ENCODE data around the gene SCP2.

The SCP2 gene

GRCh38 chr1:52928015-52928404, 934 bp downstream of the SCP2 start:
- Histone ChIP-seq H3K4me2 (ENCODE audit: low read length, poor library complexity, severe bottlenecking) (peak overlapping the region; percentile 96), H4K8ac (ENCODE audit: low read length) (peak overlapping the region; percentile 33), H3K23ac (ENCODE audit: low read length in 2 of 2) (no peak overlapping the region), H3K27me3 (ENCODE audit: control insufficient read depth in 1 of 2, insufficient read depth in 1 of 2, low read length in 2 of 2) (no peaks in the 10 kb centered on the region), H2BK5ac (ENCODE audit: low read depth, low read length, poor library complexity, severe bottlenecking) (no peak overlapping the region), H3K4me1 (ENCODE audit: control insufficient read depth, insufficient read depth, low read depth, low read length) (peaks cover 8% of the 10 kb centered on the region), H3K79me1 (replicated peaks; ENCODE audit: low read length, poor library complexity, severe bottlenecking) (peaks cover 13% of the 10 kb centered on the region), H2BK12ac (ENCODE audit: low read length in 2 of 2) (no peak overlapping the region), H3K18ac (ENCODE audit: low read depth in 1 of 2, low read length in 2 of 2) (peak overlapping the region in 1 of 2 experiments; percentile 99), H3K14ac (ENCODE audit: low read length in 2 of 2) (peak overlapping the region in 1 of 2 experiments; percentile 19), H2AFZ (ENCODE audit: low read depth, low read length) (no peak overlapping the region), H3K27ac (ENCODE audit: low read length, poor library complexity, severe bottlenecking) (no peak overlapping the region), H4K91ac (ENCODE audit: low read length) (no peak overlapping the region), H3K9ac (ENCODE audit: low read length) (peak overlapping the region; percentile 92), H3K4ac (ENCODE audit: low read depth in 1 of 2, low read length in 2 of 2) (no peak overlapping the region), H3K4me3 (ENCODE audit: insufficient read depth in 1 of 2, low read depth in 1 of 2, low read length in 2 of 2) (peak overlapping the region; percentile 80 to 96), H3K9me3 (ENCODE audit: control insufficient read depth, low read length) (no peaks in the 10 kb centered on the region), H2BK15ac (ENCODE audit: low read depth, poor library complexity, severe bottlenecking) (no peak overlapping the region), H2BK120ac (ENCODE audit: low read depth, low read length) (no peak overlapping the region), H3K36me3 (ENCODE audit: control insufficient read depth in 1 of 2, insufficient read depth in 2 of 2, low read depth in 1 of 2, low read length in 2 of 2) (peaks cover 0 to 3% of the 10 kb centered on the region in 2 experiments), H2AK5ac (ENCODE audit: low read length, severe bottlenecking) (no peak overlapping the region)
- DNase-seq = peak; percentile 61
- WGBS = 23% methylated on average over 15 of the region's 15 CpGs

DNA sequence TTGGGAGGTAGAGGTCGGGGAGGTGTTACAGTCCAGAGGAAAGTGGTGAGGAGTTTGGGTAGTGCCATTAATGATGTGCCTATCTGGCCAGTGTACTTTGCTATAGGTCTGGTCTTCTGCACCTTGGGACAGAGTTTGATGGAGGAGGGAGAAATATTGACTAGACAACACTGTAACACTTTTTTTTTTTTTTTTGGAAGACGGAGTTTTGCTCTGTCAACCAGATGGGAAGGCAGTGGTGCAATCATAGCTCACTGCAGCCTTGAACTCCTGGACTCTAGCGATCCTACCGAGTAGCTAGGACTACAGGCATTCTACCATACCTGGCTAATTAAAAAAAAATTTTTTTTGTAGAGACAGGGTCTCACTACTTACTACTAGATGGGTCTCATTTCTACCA, 1.9 kb downstream of the SCP2 start:
- H4K8ac ChIP-seq (ENCODE audit: low read length) = no peak overlapping the region
- H3K4ac ChIP-seq (ENCODE audit: low read depth in 1 of 2, low read length in 2 of 2) = peak overlapping the region in 1 of 2 experiments; percentile 55
- no peak overlapping the region for H2AK5ac ChIP-seq (ENCODE audit: low read length, severe bottlenecking)
- H2AFZ ChIP-seq (ENCODE audit: low read depth, low read length) = no peak overlapping the region
- H2BK15ac ChIP-seq (ENCODE audit: low read depth, poor library complexity, severe bottlenecking) = no peak overlapping the region
- peaks cover 13% of the 10 kb centered on the region for H3K79me1 ChIP-seq (replicated peaks; ENCODE audit: low read length, poor library complexity, severe bottlenecking)
- DNase-seq = no peak
- no peak overlapping the region for H3K27ac ChIP-seq (ENCODE audit: low read length, poor library complexity, severe bottlenecking)
- no peak overlapping the region for H3K4me2 ChIP-seq (ENCODE audit: low read length, poor library complexity, severe bottlenecking)
- H4K91ac ChIP-seq (ENCODE audit: low read length) = no peak overlapping the region
- no peak overlapping the region for H3K4me3 ChIP-seq (ENCODE audit: insufficient read depth in 1 of 2, low read depth in 1 of 2, low read length in 2 of 2)
- no peak overlapping the region for H2BK12ac ChIP-seq (ENCODE audit: low read length in 2 of 2)
- H3K14ac ChIP-seq (ENCODE audit: low read length in 2 of 2) = no peak overlapping the region
- H3K9me3 ChIP-seq (ENCODE audit: control insufficient read depth, low read length) = no peaks in the 10 kb centered on the region
- H3K18ac ChIP-seq (ENCODE audit: low read depth in 1 of 2, low read length in 2 of 2) = no peak overlapping the region
- no peak overlapping the region for H2BK120ac ChIP-seq (ENCODE audit: low read depth, low read length)
- 100% methylated on average over 1 of the region's 4 CpGs for WGBS
- H3K4me1 ChIP-seq (ENCODE audit: control insufficient read depth, insufficient read depth, low read depth, low read length) = peaks cover 8% of the 10 kb centered on the region
- H3K23ac ChIP-seq (ENCODE audit: low read length in 2 of 2) = no peak overlapping the region
- no peaks in the 10 kb centered on the region for H3K27me3 ChIP-seq (ENCODE audit: control insufficient read depth in 1 of 2, insufficient read depth in 1 of 2, low read length in 2 of 2)
- peaks cover 0 to 3% of the 10 kb centered on the region in 2 experiments for H3K36me3 ChIP-seq (ENCODE audit: control insufficient read depth in 1 of 2, insufficient read depth in 2 of 2, low read depth in 1 of 2, low read length in 2 of 2)
- no peak overlapping the region for H2BK5ac ChIP-seq (ENCODE audit: low read depth, low read length, poor library complexity, severe bottlenecking)
- H3K9ac ChIP-seq (ENCODE audit: low read length) = no peak overlapping the region

- H3K36me3 ChIP-seq (ENCODE audit: control insufficient read depth in 1 of 2, insufficient read depth in 2 of 2, low read depth in 1 of 2, low read length in 2 of 2) = peaks cover 0 to 5% of the 10 kb centered on the region in 2 experiments
- no peak overlapping the region for H2AFZ ChIP-seq (ENCODE audit: low read depth, low read length)
- no peak overlapping the region for H3K18ac ChIP-seq (ENCODE audit: low read depth in 1 of 2, low read length in 2 of 2)
- no peak overlapping the region for H3K14ac ChIP-seq (ENCODE audit: low read length in 2 of 2)
- WGBS = 98% methylated on average over 3 of the region's 3 CpGs
- no peaks in the 10 kb centered on the region for H3K9me3 ChIP-seq (ENCODE audit: control insufficient read depth, low read length)
- H2AK5ac ChIP-seq (ENCODE audit: low read length, severe bottlenecking) = no peak overlapping the region
- H2BK5ac ChIP-seq (ENCODE audit: low read depth, low read length, poor library complexity, severe bottlenecking) = no peak overlapping the region
- no peak overlapping the region for H2BK15ac ChIP-seq (ENCODE audit: low read depth, poor library complexity, severe bottlenecking)
- no peak overlapping the region for H2BK12ac ChIP-seq (ENCODE audit: low read length in 2 of 2)
- H3K4me2 ChIP-seq (ENCODE audit: low read length, poor library complexity, severe bottlenecking) = no peak overlapping the region
- no peak overlapping the region for H3K23ac ChIP-seq (ENCODE audit: low read length in 2 of 2)
- no peak overlapping the region for H2BK120ac ChIP-seq (ENCODE audit: low read depth, low read length)
- no peak overlapping the region for H3K27ac ChIP-seq (ENCODE audit: low read length, poor library complexity, severe bottlenecking)
- no peak overlapping the region for H3K9ac ChIP-seq (ENCODE audit: low read length)
- peaks cover 1% of the 10 kb centered on the region for H3K4me1 ChIP-seq (ENCODE audit: control insufficient read depth, insufficient read depth, low read depth, low read length)
- H3K27me3 ChIP-seq (ENCODE audit: control insufficient read depth in 1 of 2, insufficient read depth in 1 of 2, low read length in 2 of 2) = no peaks in the 10 kb centered on the region
- no peak overlapping the region for H4K91ac ChIP-seq (ENCODE audit: low read length)
- H3K79me1 ChIP-seq (replicated peaks; ENCODE audit: low read length, poor library complexity, severe bottlenecking) = peaks cover 5% of the 10 kb centered on the region
- H3K4me3 ChIP-seq (ENCODE audit: insufficient read depth in 1 of 2, low read depth in 1 of 2, low read length in 2 of 2) = no peak overlapping the region
- no peak for DNase-seq
- H4K8ac ChIP-seq (ENCODE audit: low read length) = no peak overlapping the region
- H3K4ac ChIP-seq (ENCODE audit: low read depth in 1 of 2, low read length in 2 of 2) = no peak overlapping the region
These were observed 10.5 kb downstream of the SCP2 start for GRCh38 chr1:52937433-52938182.

- Histone ChIP-seq H3K4ac (ENCODE audit: low read depth in 1 of 2, low read length in 2 of 2) (no peak overlapping the region), H2AFZ (ENCODE audit: low read depth, low read length) (no peak overlapping the region), H2AK5ac (ENCODE audit: low read length, severe bottlenecking) (no peak overlapping the region), H3K36me3 (ENCODE audit: control insufficient read depth in 1 of 2, insufficient read depth in 2 of 2, low read depth in 1 of 2, low read length in 2 of 2) (peaks cover 0 to 5% of the 10 kb centered on the region in 2 experiments), H2BK120ac (ENCODE audit: low read depth, low read length) (no peak overlapping the region), H4K91ac (ENCODE audit: low read length) (no peak overlapping the region), H2BK5ac (ENCODE audit: low read depth, low read length, poor library complexity, severe bottlenecking) (no peak overlapping the region), H2BK15ac (ENCODE audit: low read depth, poor library complexity, severe bottlenecking) (no peak overlapping the region), H3K4me1 (ENCODE audit: control insufficient read depth, insufficient read depth, low read depth, low read length) (peaks cover 1% of the 10 kb centered on the region), H3K23ac (ENCODE audit: low read length in 2 of 2) (no peak overlapping the region), H3K79me1 (replicated peaks; ENCODE audit: low read length, poor library complexity, severe bottlenecking) (peaks cover 5% of the 10 kb centered on the region), H3K4me2 (ENCODE audit: low read length, poor library complexity, severe bottlenecking) (no peak overlapping the region), H2BK12ac (ENCODE audit: low read length in 2 of 2) (no peak overlapping the region), H3K14ac (ENCODE audit: low read length in 2 of 2) (no peak overlapping the region), H3K18ac (ENCODE audit: low read depth in 1 of 2, low read length in 2 of 2) (no peak overlapping the region), H4K8ac (ENCODE audit: low read length) (no peak overlapping the region), H3K27ac (ENCODE audit: low read length, poor library complexity, severe bottlenecking) (no peak overlapping the region), H3K4me3 (ENCODE audit: insufficient read depth in 1 of 2, low read depth in 1 of 2, low read length in 2 of 2) (no peak overlapping the region), H3K27me3 (ENCODE audit: control insufficient read depth in 1 of 2, insufficient read depth in 1 of 2, low read length in 2 of 2) (no peaks in the 10 kb centered on the region), H3K9ac (ENCODE audit: low read length) (no peak overlapping the region), H3K9me3 (ENCODE audit: control insufficient read depth, low read length) (no peaks in the 10 kb centered on the region)
- no peak for DNase-seq
- WGBS = no CpG with 5 or more reads among the region's 1 CpG
These were observed 11.0 kb downstream of the SCP2 start for GRCh38 chr1:52938183-52938451.

Measured in mesenchymal stem cell (in vitro differentiated cells and primary cell).